DOHH2 (cell line): ENCODE results near the gene CFAP221.
"Not testable (repeated sequence)": the region's sequence is repeated elsewhere in the genome, so short reads cannot be mapped to it uniquely, and the experiment has no call there.

ENCODE experiments used
- CTCF ChIP-seq: fragments of 200-600 bp; sonication (generic); IDR thresholded peaks from one replicate; pipeline ENCODE4 v1.5.1; 2014; ENCODE audit warnings: antibody characterized with exemption, mild to moderate bottlenecking, low read depth, low read length; ENCODE audit not compliant: poor library complexity, severe bottlenecking
- EZH2phosphoT487 ChIP-seq: fragments of 200-600 bp; sonication (generic); IDR thresholded peaks from 2 replicates; pipeline ENCODE4 v1.6.1; 2017; ENCODE audit warnings: borderline replicate concordance, mild to moderate bottlenecking, antibody characterized with exemption, low read length, moderate library complexity, mixed read lengths

DNA sequence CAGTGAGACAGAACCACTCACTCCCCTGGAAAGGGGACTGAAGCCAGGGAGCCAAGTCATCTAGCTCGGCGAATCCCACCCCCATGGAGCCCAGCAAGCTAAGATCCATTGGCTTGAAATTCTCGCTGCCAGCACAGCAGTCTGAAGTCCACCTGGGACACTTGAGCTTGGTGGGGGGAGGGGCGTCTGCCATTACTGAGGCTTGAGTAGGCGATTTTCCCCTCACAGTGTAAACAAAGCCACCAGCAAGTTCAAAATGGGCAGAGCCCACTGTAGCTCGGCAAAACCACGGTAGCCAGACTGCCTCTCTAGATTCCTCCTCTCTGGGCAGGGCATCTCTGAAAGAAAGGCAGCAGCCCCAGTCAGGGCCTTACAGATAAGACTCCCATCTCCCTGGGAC lies 74.5 kb downstream of the CFAP221 start:
- TF ChIP-seq CTCF, EZH2phosphoT487: not testable (repeated sequence)
